Renal cortex interstitium (tissue), 15 donors: ENCODE results near the gene TMBIM1. TPM values are rescaled to one million over a fixed set of nuclear protein-coding genes. Genes with fewer than 3 reads are reported as not detected.

Source experiments
- DNase-seq, 11 donors: peaks; one replicate each; pipeline ENCODE4 v3.0.0-alpha.2; 2013; ENCODE audit warnings: low read depth in 9 of 11, low spot score in 4 of 11; ENCODE audit errors: extremely low read depth in 1 of 11
- long read RNA-seq, 16 experiments: transcript quantifications; one replicate each; lab custom pipeline, GENCODE V29; 2026
- polyA plus RNA-seq, 3 donors: library from polyadenylated mRNA; unstranded; fragments of 120-200 nt; gene quantifications; one replicate each; pipeline ENCODE4 v1.2.1, GENCODE V29; 2013; ENCODE audit not compliant: insufficient read length in 3 of 3

Gene TMBIM1, protein sequence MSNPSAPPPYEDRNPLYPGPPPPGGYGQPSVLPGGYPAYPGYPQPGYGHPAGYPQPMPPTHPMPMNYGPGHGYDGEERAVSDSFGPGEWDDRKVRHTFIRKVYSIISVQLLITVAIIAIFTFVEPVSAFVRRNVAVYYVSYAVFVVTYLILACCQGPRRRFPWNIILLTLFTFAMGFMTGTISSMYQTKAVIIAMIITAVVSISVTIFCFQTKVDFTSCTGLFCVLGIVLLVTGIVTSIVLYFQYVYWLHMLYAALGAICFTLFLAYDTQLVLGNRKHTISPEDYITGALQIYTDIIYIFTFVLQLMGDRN
- 10 to 100 TPM; 80.7 to 94.1 (median 87.4) TPM for polyA plus RNA-seq
- long read RNA-seq, donor 1, transcript TMBIM1-201 (12 exons, 2,371 nt) = major isoform, 6 of 7 reads
- long read RNA-seq, donor 1, partial matches to known transcripts = 0 of 7 reads
- long read RNA-seq, donor 1, other reads (novel, unspliced or antisense) = 0 of 7 reads
- long read RNA-seq, donor 2, transcript TMBIM1-201 (12 exons, 2,371 nt) = major isoform, 13 of 14 reads
- long read RNA-seq, donor 2, partial matches to known transcripts = 0 of 14 reads
- long read RNA-seq, donor 2, other reads (novel, unspliced or antisense) = 0 of 14 reads
- long read RNA-seq, donor 3, transcript TMBIM1-201 (12 exons, 2,371 nt) = major isoform, 31 of 33 reads
- long read RNA-seq, donor 3, partial matches to known transcripts = 0 of 33 reads
- long read RNA-seq, donor 3, other reads (novel, unspliced or antisense) = 0 of 33 reads
- long read RNA-seq, donor 4, transcript TMBIM1-201 (12 exons, 2,371 nt) = major isoform, 11 of 280 reads
- long read RNA-seq, donor 4, partial matches to known transcripts = 89 of 280 reads
- long read RNA-seq, donor 4, other reads (novel, unspliced or antisense) = 179 of 280 reads
- long read RNA-seq, donor 5 = 0 reads
- long read RNA-seq, donor 6, transcript TMBIM1-201 (12 exons, 2,371 nt) = major isoform, 14 of 16 reads
- long read RNA-seq, donor 6, partial matches to known transcripts = 0 of 16 reads
- long read RNA-seq, donor 6, other reads (novel, unspliced or antisense) = 0 of 16 reads
- long read RNA-seq, donor 7, transcript TMBIM1-201 (12 exons, 2,371 nt) = major isoform, 13 of 14 reads
- long read RNA-seq, donor 7, partial matches to known transcripts = 0 of 14 reads
- long read RNA-seq, donor 7, other reads (novel, unspliced or antisense) = 0 of 14 reads
- long read RNA-seq, donor 8, transcript TMBIM1-201 (12 exons, 2,371 nt) = major isoform, 33 of 36 reads
- long read RNA-seq, donor 8, partial matches to known transcripts = 0 of 36 reads
- long read RNA-seq, donor 8, other reads (novel, unspliced or antisense) = 0 of 36 reads
- long read RNA-seq, donor 9, transcript TMBIM1-201 (12 exons, 2,371 nt) = major isoform, 16 of 17 reads
- long read RNA-seq, donor 9, partial matches to known transcripts = 0 of 17 reads
- long read RNA-seq, donor 9, other reads (novel, unspliced or antisense) = 0 of 17 reads
- long read RNA-seq, donor 10, transcript TMBIM1-201 (12 exons, 2,371 nt) = major isoform, 15 of 15 reads
- long read RNA-seq, donor 10, partial matches to known transcripts = 0 of 15 reads
- long read RNA-seq, donor 10, other reads (novel, unspliced or antisense) = 0 of 15 reads
- long read RNA-seq, donor 11, transcript TMBIM1-201 (12 exons, 2,371 nt) = major isoform, 18 of 19 reads
- long read RNA-seq, donor 11, partial matches to known transcripts = 0 of 19 reads
- long read RNA-seq, donor 11, other reads (novel, unspliced or antisense) = 0 of 19 reads
- long read RNA-seq, donor 12, partial matches to known transcripts = 0 of 4 reads
- long read RNA-seq, donor 12, other reads (novel, unspliced or antisense) = 0 of 4 reads
- long read RNA-seq, donor 13, transcript TMBIM1-201 (12 exons, 2,371 nt) = major isoform, 32 of 55 reads
- long read RNA-seq, donor 13, partial matches to known transcripts = 22 of 55 reads
- long read RNA-seq, donor 13, other reads (novel, unspliced or antisense) = 0 of 55 reads
- long read RNA-seq, donor 14, transcript TMBIM1-201 (12 exons, 2,371 nt) = major isoform, 13 of 14 reads
- long read RNA-seq, donor 14, partial matches to known transcripts = 0 of 14 reads
- long read RNA-seq, donor 14, other reads (novel, unspliced or antisense) = 0 of 14 reads
- long read RNA-seq, donor 15, transcript TMBIM1-201 (12 exons, 2,371 nt) = major isoform, 10 of 10 reads
- long read RNA-seq, donor 15, partial matches to known transcripts = 0 of 10 reads
- long read RNA-seq, donor 15, other reads (novel, unspliced or antisense) = 0 of 10 reads
- long read RNA-seq, donor 16, transcript TMBIM1-201 (12 exons, 2,371 nt) = major isoform, 49 of 63 reads
- long read RNA-seq, donor 16, partial matches to known transcripts = 11 of 63 reads
- long read RNA-seq, donor 16, other reads (novel, unspliced or antisense) = 0 of 63 reads

- DNase-seq = peak in 3 of 11 donors; percentile 56 to 77 (median 70)
These were observed at the start of gene TMBIM1 for GRCh38 chr2:218292048-218293014. TSS of gene TMBIM1 (minus strand) at chr2:218292503. CDS start at chr2:218282141, 10,362 bp downstream.

DNA sequence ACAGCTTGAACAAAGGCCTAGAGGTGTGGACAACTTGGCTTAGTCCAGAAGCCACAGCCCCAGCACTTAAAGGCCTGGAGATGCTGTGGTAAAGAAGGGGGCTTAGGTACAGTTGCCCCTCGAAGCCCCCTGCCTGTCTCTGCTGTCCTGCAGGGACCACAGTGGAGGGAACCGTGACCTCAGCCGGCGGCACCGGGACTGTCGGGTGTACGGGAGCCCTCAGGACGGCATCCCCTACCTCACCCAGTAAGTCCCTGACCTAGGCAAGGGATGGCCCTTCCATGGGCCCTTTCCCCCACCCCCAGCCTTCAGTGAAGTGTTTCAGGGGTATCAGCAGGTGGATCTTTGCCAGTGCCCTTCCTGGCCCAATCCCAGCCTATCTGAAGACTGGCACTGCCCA lies 49.1 kb upstream of the TMBIM1 start:
- DNase-seq = no peak

DNA sequence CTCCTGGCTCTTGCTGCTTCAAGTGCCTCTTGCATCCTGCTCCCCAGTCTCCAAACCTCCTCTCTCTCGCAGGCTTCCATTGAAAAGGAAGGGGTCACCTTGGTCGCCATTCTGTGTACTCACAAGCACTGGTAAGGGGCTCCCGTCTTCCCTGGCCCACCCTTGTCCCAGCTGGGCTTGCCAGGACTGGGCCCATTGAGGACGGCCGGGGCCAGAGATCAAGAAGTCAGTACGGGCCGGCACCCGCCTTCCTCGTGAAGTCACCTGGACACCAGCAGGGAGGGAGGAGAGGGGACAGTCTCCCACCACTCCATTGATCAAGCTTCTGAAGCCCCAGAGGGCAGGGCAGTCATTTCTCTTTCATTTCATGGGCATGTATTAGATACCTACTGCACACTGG lies 48.4 kb upstream of the TMBIM1 start:
- no peak for DNase-seq

GRCh38 chr2:218334531-218334930 lies 42.2 kb upstream of the TMBIM1 start:
- no peak for DNase-seq

DNA sequence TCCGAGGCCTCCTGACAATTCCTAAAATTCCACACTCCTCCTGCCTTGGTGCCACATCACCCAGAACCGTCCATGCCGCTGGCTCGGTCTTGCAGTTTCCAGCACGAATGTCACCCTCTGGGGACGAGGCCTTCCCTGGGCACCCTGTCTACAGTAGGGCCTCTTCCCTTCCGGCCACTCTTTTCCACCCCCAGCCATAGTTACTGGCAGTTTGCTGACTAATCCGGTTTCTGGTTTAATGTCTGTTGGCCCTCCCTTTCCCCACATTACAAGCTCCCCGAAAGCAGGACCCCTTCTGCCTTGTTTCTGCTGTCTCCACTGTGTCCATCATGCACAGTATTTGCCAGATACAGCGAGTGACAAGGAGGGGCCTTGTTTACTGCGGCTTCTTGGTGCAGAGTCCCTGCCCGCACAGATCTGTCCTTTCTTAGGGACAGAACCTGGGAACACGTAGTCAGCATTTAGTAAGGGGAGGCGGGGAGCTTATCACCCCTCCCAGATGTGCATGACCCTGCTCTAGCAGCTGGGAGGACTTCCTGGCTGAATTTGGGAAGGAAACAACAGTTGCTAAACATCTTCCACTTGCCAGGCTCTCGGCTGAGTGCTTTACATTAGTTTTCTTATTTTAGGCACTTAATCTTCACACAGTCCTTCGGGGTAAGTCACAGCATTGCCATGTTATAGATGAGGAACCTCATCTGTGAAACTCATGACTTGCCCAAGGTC lies 40.8 kb upstream of the TMBIM1 start:
- DNase-seq = no peak

DNA sequence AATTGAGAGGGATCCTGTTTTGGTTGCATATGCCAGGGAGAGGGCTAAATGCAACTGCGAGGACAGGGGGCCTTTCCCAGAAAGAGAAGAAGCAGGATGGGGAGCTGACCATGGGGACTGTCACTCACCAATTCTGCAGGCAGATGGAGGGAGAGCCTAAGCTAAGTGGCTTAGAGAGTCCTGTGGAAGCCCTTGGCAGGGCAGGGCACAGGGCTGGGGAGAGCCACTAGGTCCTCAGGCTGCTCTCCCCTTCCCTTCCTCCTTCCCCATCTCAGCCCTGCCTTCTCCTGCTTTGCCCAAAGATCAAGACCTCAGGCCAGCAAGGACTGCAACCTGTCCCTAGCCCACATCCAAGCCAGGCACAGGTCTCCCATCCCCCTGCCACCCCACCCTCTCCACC lies 40.0 kb upstream of the TMBIM1 start:
- DNase-seq = no peak

- DNase-seq = no peak
These were observed 39.4 kb upstream of the TMBIM1 start for GRCh38 chr2:218331745-218332144.

DNA sequence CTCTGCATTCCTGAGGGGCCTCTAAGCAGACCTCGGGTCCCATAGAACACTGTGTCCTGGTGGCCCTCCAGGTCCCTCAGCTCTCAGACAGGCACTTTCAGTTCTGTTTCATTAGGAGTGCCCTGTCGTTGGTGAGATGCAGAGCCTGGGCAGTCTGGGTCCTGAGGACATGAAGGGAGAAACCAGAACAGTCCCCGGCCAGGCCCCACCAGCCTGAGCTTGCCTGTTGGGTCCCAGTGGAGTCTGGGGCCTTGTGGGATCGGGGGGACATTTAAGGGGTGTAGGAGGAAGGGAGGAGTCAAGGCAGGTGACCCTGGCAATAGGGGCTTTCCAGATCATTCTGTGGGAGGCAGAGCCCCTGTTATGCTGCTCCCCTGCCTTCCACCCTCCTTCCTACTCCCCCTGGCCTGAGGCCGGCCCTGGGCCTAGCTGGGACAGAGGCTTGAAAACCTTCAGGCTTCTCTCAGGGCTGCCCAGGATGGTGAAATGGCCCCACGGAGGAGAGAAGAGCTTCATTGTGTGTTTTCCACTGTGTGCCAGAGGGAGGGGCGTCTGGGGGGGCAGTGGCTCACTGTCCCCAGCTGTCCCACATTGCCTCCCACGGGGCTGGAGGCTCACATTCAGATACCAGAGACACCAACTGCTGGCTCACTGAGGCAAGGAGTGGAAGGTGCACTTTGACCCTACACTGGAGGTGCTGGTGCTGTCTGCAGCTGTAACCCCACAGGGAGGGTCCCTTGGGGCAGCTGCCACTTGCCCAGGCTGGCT lies 37.7 kb upstream of the TMBIM1 start:
- no peak for DNase-seq

- DNase-seq = no peak
These were observed 36.9 kb upstream of the TMBIM1 start for GRCh38 chr2:218329027-218329825.

GRCh38 chr2:218328294-218328693 lies 36.0 kb upstream of the TMBIM1 start:
- DNase-seq = no peak

GRCh38 chr2:218327451-218328210 lies 35.3 kb upstream of the TMBIM1 start:
- DNase-seq = no peak

GRCh38 chr2:218326315-218326714 lies 34.0 kb upstream of the TMBIM1 start:
- DNase-seq = no peak

DNA sequence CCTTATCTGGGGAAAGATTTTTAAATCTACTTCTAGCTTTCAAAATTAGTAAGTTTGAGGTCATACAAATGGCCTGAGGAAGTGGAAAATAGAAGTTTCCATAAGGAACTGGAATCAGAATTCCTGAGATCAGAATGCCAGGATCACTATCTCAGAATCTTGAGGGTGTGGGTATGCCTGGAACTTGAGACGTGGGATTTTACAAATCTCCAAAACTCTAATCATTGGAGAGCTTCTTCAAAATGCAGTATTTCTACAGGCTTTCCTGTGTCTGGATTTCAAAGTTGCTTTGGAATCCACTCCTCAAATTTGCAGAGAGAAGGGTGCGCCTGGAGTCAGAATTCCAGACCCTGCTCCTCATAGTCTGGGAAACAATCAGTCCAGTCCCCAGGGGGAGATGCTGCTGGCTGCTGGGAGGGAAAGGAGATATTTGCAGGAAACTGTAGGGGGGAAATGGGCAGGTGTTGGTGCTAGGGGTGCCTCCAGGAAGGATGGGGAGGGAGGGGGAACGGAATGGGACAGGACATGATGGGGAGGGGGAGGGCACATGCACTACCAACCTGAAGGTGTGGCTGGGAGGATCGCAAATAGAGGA lies 33.4 kb upstream of the TMBIM1 start:
- DNase-seq = no peak
